DND-41 (cell line): ENCODE results near the gene FAM219A.

Experiments
- CTCF ChIP-seq: IDR thresholded peaks from 2 replicates; pipeline ENCODE4 v1.5.1; 2012; ENCODE audit warnings: borderline replicate concordance, low read length, moderate library complexity, mild to moderate bottlenecking; ENCODE audit not compliant: poor library complexity, severe bottlenecking; ENCODE audit errors: extremely low read depth
- EZH2 ChIP-seq: IDR thresholded peaks from 3 replicates; pipeline ENCODE4 v1.6.1; 2012; ENCODE audit warnings: borderline replicate concordance, low read depth, mild to moderate bottlenecking, moderate library complexity, low read length, inconsistent platforms; ENCODE audit not compliant: severe bottlenecking

GRCh38 chr9:34405719-34406118 lies 52.7 kb downstream of the FAM219A start:
- no peak for TF ChIP-seq CTCF
- no peak for TF ChIP-seq EZH2
